Neural progenitor cell (in vitro differentiated cells): Measurements from ENCODE around the gene PCYOX1L. TPM values are rescaled to one million over a fixed set of nuclear protein-coding genes. Genes with fewer than 3 reads are reported as not detected.

ENCODE experiments used
- DNase-seq: peaks from one replicate; pipeline ENCODE4 v3.0.0-alpha.2; 2016; ENCODE audit warnings: low spot score
- H2AFZ ChIP-seq: fragments of 200-600 bp; sonication (generic); replicated peaks from 2 replicates; pipeline ENCODE4 v1.6.1; 2016; ENCODE audit warnings: antibody characterized with exemption
- H3F3A ChIP-seq: fragments of 200-600 bp; sonication (generic); 2 replicates; pipeline ENCODE4 v1.6.1; 2016; ENCODE audit warnings: antibody characterized with exemption, low read depth
- H3K27ac ChIP-seq: fragments of 200-600 bp; sonication (generic); 2 replicates; pipeline ENCODE4 v1.5.1; 2016; ENCODE audit warnings: mild to moderate bottlenecking
- H3K27me3 ChIP-seq: fragments of 200-600 bp; sonication (generic); 2 replicates; pipeline ENCODE4 v1.6.1; 2016; ENCODE audit warnings: mild to moderate bottlenecking, moderate library complexity
- H3K36me3 ChIP-seq: fragments of 200-600 bp; sonication (generic); 2 replicates; pipeline ENCODE4 v1.5.1; 2016
- H3K4me1 ChIP-seq: fragments of 200-600 bp; sonication (generic); 2 replicates; pipeline ENCODE4 v1.6.1; 2016; ENCODE audit warnings: mixed run types
- H3K4me2 ChIP-seq: fragments of 200-600 bp; sonication (generic); 2 replicates; pipeline ENCODE4 v1.6.1; 2016
- H3K4me3 ChIP-seq: fragments of 200-600 bp; sonication (generic); 2 replicates; pipeline ENCODE4 v1.5.1; 2016
- H3K79me2 ChIP-seq: fragments of 200-600 bp; sonication (generic); 2 replicates; pipeline ENCODE4 v1.6.1; 2016; ENCODE audit warnings: low read depth
- H3K9ac ChIP-seq: fragments of 200-600 bp; sonication (generic); 2 replicates; pipeline ENCODE4 v1.6.1; 2016
- H3K9me3 ChIP-seq: fragments of 200-600 bp; sonication (generic); 2 replicates; pipeline ENCODE4 v1.5.1; 2016; ENCODE audit warnings: low read depth
- H4K20me1 ChIP-seq: fragments of 200-600 bp; sonication (generic); 2 replicates; pipeline ENCODE4 v1.6.1; 2016; ENCODE audit warnings: low read depth
- H3K27ac Mint-ChIP-seq: 3 replicates; pipeline ENCODE4 v1.8.0; 2021; ENCODE audit warnings: mixed read lengths
- H3K27me3 Mint-ChIP-seq: 2 replicates; pipeline ENCODE4 v1.8.0; 2022; ENCODE audit warnings: low read depth, mild to moderate bottlenecking, inconsistent platforms, moderate library complexity, mixed read lengths; ENCODE audit not compliant: insufficient read depth
- H3K36me3 Mint-ChIP-seq: 3 replicates; pipeline ENCODE4 v1.8.0; 2021; ENCODE audit warnings: mixed read lengths
- H3K4me1 Mint-ChIP-seq: 3 replicates; pipeline ENCODE4 v1.8.0; 2021; ENCODE audit warnings: mixed read lengths
- H3K4me3 Mint-ChIP-seq: 3 replicates; pipeline ENCODE4 v1.8.0; 2021; ENCODE audit warnings: mild to moderate bottlenecking, moderate library complexity, mixed read lengths
- H3K9me3 Mint-ChIP-seq: 3 replicates; pipeline ENCODE4 v1.8.0; 2020; ENCODE audit warnings: mixed read lengths
- CTCF ChIP-seq: fragments of 200-600 bp; sonication (generic); IDR thresholded peaks from 2 replicates; pipeline ENCODE4 v1.5.1; 2017; ENCODE audit warnings: antibody characterized with exemption, mild to moderate bottlenecking
- EZH2 ChIP-seq: fragments of 200-600 bp; sonication (generic); IDR thresholded peaks from 2 replicates; pipeline ENCODE4 v1.6.1; 2017; ENCODE audit warnings: antibody characterized with exemption, mild to moderate bottlenecking, moderate library complexity
- EZH2phosphoT487 ChIP-seq: fragments of 200-600 bp; sonication (generic); IDR thresholded peaks from 2 replicates; pipeline ENCODE4 v1.6.1; 2017; ENCODE audit warnings: antibody characterized with exemption
- total RNA-seq: library from RNA; depleted of rRNA; stranded (reverse); fragments of >200 nt; gene quantifications from 2 replicates; pipeline ENCODE4 v1.2.3, GENCODE V29; 2015; ENCODE audit warnings: low replicate concordance

PCYOX1L gene
- total RNA-seq, 1 donor from 2014 or later, result 16.4 TPM

GRCh38 chr5:149371296-149371962 lies 13.6 kb downstream of the PCYOX1L start:
- Histone ChIP-seq H3K9ac (no peak overlapping the region), H2AFZ (no peak overlapping the region), H4K20me1 (no peaks in the 10 kb centered on the region), H3K4me2 (no peak overlapping the region), H3K9me3 (no peaks in the 10 kb centered on the region), H3K79me2 (no peaks in the 10 kb centered on the region), H3K27me3 (no peaks in the 10 kb centered on the region), H3K4me3 (no peak overlapping the region), H3F3A (no peaks in the 10 kb centered on the region), H3K27ac (no peak overlapping the region), H3K36me3 (no peaks in the 10 kb centered on the region), H3K4me1 (peaks cover 3% of the 10 kb centered on the region)
- Mint-ChIP-seq H3K27me3 (no peaks in the 10 kb centered on the region), H3K4me1 (peaks cover 23% of the 10 kb centered on the region), H3K4me3 (no peak overlapping the region), H3K9me3 (no peaks in the 10 kb centered on the region), H3K36me3 (no peaks in the 10 kb centered on the region), H3K27ac (no peak overlapping the region)
- DNase-seq, result peak; percentile 83
- TF ChIP-seq EZH2 (no peak), CTCF (peak; percentile 77), EZH2phosphoT487 (no peak)

GRCh38 chr5:149372076-149372795 lies 14.4 kb downstream of the PCYOX1L start:
- no peak overlapping the region for H3K27ac ChIP-seq
- no peaks in the 10 kb centered on the region for H3K27me3 ChIP-seq
- H3K36me3 ChIP-seq, result no peaks in the 10 kb centered on the region
- no peak for TF ChIP-seq EZH2phosphoT487
- peaks cover 2% of the 10 kb centered on the region for H3K36me3 Mint-ChIP-seq
- H3K4me1 ChIP-seq, result peaks cover 3% of the 10 kb centered on the region
- H3K9me3 ChIP-seq, result no peaks in the 10 kb centered on the region
- no peaks in the 10 kb centered on the region for H4K20me1 ChIP-seq
- H3K4me1 Mint-ChIP-seq, result peaks cover 17% of the 10 kb centered on the region
- no peak for DNase-seq
- no peak overlapping the region for H3K4me3 ChIP-seq
- no peak overlapping the region for H3K9ac ChIP-seq
- H3K9me3 Mint-ChIP-seq, result no peaks in the 10 kb centered on the region
- no peak overlapping the region for H2AFZ ChIP-seq
- H3F3A ChIP-seq, result no peaks in the 10 kb centered on the region
- H3K4me3 Mint-ChIP-seq, result no peak overlapping the region
- no peak overlapping the region for H3K27ac Mint-ChIP-seq
- no peaks in the 10 kb centered on the region for H3K79me2 ChIP-seq
- H3K27me3 Mint-ChIP-seq, result no peaks in the 10 kb centered on the region
- H3K4me2 ChIP-seq, result no peak overlapping the region

- no peak overlapping the region for H3K4me3 Mint-ChIP-seq
- H3K27me3 ChIP-seq, result no peaks in the 10 kb centered on the region
- TF ChIP-seq CTCF, result no peak
- no peak for TF ChIP-seq EZH2
- TF ChIP-seq EZH2phosphoT487, result no peak
- no peak overlapping the region for H3K4me3 ChIP-seq
- H3K27me3 Mint-ChIP-seq, result no peaks in the 10 kb centered on the region
- no peaks in the 10 kb centered on the region for H3F3A ChIP-seq
- H3K79me2 ChIP-seq, result no peaks in the 10 kb centered on the region
- no peaks in the 10 kb centered on the region for H3K4me1 ChIP-seq
- no peaks in the 10 kb centered on the region for H3K36me3 ChIP-seq
- no peak overlapping the region for H3K27ac Mint-ChIP-seq
- H3K9me3 ChIP-seq, result no peaks in the 10 kb centered on the region
- no peaks in the 10 kb centered on the region for H3K9me3 Mint-ChIP-seq
- H3K27ac ChIP-seq, result no peak overlapping the region
- H4K20me1 ChIP-seq, result no peaks in the 10 kb centered on the region
- H3K9ac ChIP-seq, result no peak overlapping the region
- H3K36me3 Mint-ChIP-seq, result peaks cover 4% of the 10 kb centered on the region
- no peak for DNase-seq
- H2AFZ ChIP-seq, result no peak overlapping the region
- peaks cover 13% of the 10 kb centered on the region for H3K4me1 Mint-ChIP-seq
- H3K4me2 ChIP-seq, result no peak overlapping the region
These were observed 15.1 kb downstream of the PCYOX1L start for GRCh38 chr5:149372932-149373331.

- no peak overlapping the region for H2AFZ ChIP-seq
- H3K9me3 Mint-ChIP-seq, result no peaks in the 10 kb centered on the region
- DNase-seq, result no peak
These were observed 16.5 kb downstream of the PCYOX1L start for GRCh38 chr5:149374303-149374702.

More at GRCh38 chr5:149374303-149374702, 16.5 kb downstream of the PCYOX1L start:
- Mint-ChIP-seq H3K27me3 (peaks cover 7% of the 10 kb centered on the region), H3K4me3 (no peak overlapping the region), H3K4me1 (peaks cover 17% of the 10 kb centered on the region), H3K36me3 (peaks cover 4% of the 10 kb centered on the region), H3K27ac (no peak overlapping the region)
- Histone ChIP-seq H3K27me3 (no peaks in the 10 kb centered on the region), H3K4me1 (no peaks in the 10 kb centered on the region), H3K27ac (no peak overlapping the region), H3K4me3 (no peak overlapping the region), H3K79me2 (no peaks in the 10 kb centered on the region), H3K9me3 (no peaks in the 10 kb centered on the region), H3K4me2 (no peak overlapping the region), H3F3A (no peaks in the 10 kb centered on the region), H3K36me3 (no peaks in the 10 kb centered on the region), H4K20me1 (no peaks in the 10 kb centered on the region), H3K9ac (no peak overlapping the region)
- TF ChIP-seq EZH2 (no peak), EZH2phosphoT487 (no peak), CTCF (no peak)
